ENCODE data around the gene DCLK1.
A peak's percentile ranks its signal among the peaks of the same experiment; 100 is the strongest.

The DCLK1 gene

DNA sequence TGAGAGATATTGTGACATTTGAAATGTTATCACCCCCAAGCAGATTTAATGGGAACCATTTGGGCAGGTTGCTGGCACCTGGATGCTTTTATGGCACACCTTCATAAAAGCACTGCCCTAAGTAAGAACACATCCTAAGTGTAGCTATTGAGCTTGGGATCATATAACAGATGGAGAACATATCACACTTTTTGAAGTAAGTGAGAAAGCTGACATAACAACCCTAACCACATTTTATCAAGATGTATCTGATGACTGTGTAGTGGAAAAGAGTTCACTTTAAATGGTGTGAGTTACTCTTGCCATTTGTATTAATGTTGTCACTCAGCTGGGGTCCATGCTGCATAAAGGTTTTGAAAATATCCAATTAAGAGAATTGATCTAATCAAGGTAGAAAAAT lies 287.9 kb downstream of the DCLK1 start:
- ChIA-PET POLR2A (no interaction called here), CTCF (interaction anchor here (1.5 kb wide), 1 partner anchor 24 kb away, joined by 6 read pairs; no protein-coding TSS in a partner anchor)
- H3K4me3 ChIP-seq (ENCODE audit: low read depth, low read length): no peak overlapping the region
- no peak for DNase-seq (ENCODE audit: low read depth, low spot score)
- TF ChIP-seq CTCF (IDR thresholded peaks at IDR 0.05; ENCODE audit: insufficient read depth, low read length, missing control alignments): no peak

DNA sequence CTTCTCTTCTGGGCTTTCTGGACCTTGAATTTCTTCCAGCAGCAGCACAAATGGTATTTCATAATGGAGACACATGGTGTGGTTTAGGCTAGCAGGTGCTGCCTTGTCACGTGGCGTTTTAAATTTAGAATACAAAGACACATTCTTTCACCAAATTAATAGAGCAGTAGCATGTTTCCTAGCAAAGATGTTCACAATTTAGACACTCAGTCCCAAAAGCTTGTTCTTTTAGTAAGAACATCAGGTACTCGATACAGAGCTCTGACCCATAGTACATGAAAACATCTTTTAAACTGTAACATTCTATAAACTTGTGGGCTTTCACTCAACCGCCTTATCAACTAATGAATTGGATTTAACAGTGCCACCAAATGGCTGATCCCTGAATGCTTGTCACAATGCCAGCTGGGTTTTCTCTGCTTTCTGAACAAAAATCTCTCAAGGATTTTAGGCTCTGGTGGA lies 290.1 kb downstream of the DCLK1 start:
- H3K4me3 ChIP-seq (ENCODE audit: low read depth, low read length): no peak overlapping the region
- POLR2A ChIA-PET: no interaction called here
- TF ChIP-seq CTCF (IDR thresholded peaks at IDR 0.05; ENCODE audit: insufficient read depth, low read length, missing control alignments): no peak
- no peak for DNase-seq (ENCODE audit: low read depth, low spot score)
- CTCF ChIA-PET: interaction anchor here (1.0 to 1.4 kb wide), 2 partner anchors 11 to 434 kb away, joined by 3 to 4 read pairs; no protein-coding TSS in a partner anchor

DNA sequence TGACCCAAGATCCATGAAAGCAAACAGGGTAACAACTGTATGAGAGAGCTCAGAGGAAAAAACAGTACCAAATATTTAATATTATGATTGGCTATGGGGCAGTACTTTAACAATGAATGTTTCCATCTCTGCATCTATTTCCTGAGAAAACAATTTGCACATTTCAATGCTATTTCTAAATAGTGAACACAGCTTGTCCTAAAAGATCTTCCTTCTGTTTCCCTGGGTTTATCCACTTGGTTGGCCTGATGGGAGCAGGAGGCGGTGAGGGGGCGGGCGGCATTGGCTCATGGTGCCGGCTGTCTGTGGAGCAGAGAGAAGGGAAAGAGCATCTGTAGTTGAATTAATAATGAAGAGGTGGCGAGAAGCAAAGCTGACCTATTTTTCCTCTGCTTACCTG lies 291.4 kb downstream of the DCLK1 start:
- H3K4me3 ChIP-seq (ENCODE audit: low read depth, low read length): no peak overlapping the region
- ChIA-PET CTCF (interaction anchor here (1.1 kb wide), 1 partner anchor 20 kb away, joined by 5 read pairs; no protein-coding TSS in a partner anchor), POLR2A (no interaction called here)
- no peak for DNase-seq (ENCODE audit: low read depth, low spot score)
- no peak for TF ChIP-seq CTCF (IDR thresholded peaks at IDR 0.05; ENCODE audit: insufficient read depth, low read length, missing control alignments)

DNA sequence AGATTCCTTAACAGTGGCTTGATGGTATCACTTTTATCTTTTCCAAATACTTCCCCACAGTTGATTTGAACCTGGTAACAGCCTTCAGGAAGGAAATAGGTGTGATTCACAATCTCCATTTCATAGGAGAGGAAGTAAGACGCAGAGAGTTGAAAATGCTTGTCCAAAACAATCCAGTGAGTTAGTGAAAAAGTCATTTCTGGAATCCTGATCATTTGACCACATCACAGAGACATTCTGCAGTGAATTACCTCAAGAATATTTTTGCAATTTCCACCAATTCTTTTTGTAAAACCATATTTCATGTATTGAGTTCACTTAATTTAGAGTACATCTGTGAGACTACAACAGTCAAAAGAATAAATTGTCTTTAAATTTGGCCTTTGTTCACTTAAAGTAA lies 292.8 kb downstream of the DCLK1 start:
- ChIA-PET CTCF (interaction anchor here (1.0 kb wide), 1 partner anchor 20 kb away, joined by 3 read pairs; no protein-coding TSS in a partner anchor), POLR2A (no interaction called here)
- H3K4me3 ChIP-seq (ENCODE audit: low read depth, low read length): no peak overlapping the region
- no peak for TF ChIP-seq CTCF (IDR thresholded peaks at IDR 0.05; ENCODE audit: insufficient read depth, low read length, missing control alignments)
- DNase-seq (ENCODE audit: low read depth, low spot score): peak; percentile 40

GRCh38 chr13:35836446-35836845 lies 294.7 kb downstream of the DCLK1 start:
- ChIA-PET CTCF (interaction anchor here (9.5 kb wide), 1 partner anchor 17 kb away, joined by 84 read pairs; no protein-coding TSS in a partner anchor), POLR2A (interaction anchor here (0.7 kb wide), 1 partner anchor 363 kb away, joined by 3 read pairs; no protein-coding TSS in a partner anchor)
- no peak overlapping the region for H3K4me3 ChIP-seq (ENCODE audit: low read depth, low read length)
- TF ChIP-seq CTCF (IDR thresholded peaks at IDR 0.05; ENCODE audit: insufficient read depth, low read length, missing control alignments): no peak
- no peak for DNase-seq (ENCODE audit: low read depth, low spot score)

GRCh38 chr13:35835989-35836388 lies 295.2 kb downstream of the DCLK1 start:
- ChIA-PET CTCF (interaction anchor here (1.3 to 9.5 kb wide), 2 partner anchors 16 to 19 kb away, joined by 3 to 84 read pairs; no protein-coding TSS in a partner anchor), POLR2A (interaction anchor here (0.7 kb wide), 1 partner anchor 364 kb away, joined by 3 read pairs; no protein-coding TSS in a partner anchor)
- no peak for TF ChIP-seq CTCF (IDR thresholded peaks at IDR 0.05; ENCODE audit: insufficient read depth, low read length, missing control alignments)

More at GRCh38 chr13:35835989-35836388, 295.2 kb downstream of the DCLK1 start:
- H3K4me3 ChIP-seq (ENCODE audit: low read depth, low read length): no peak overlapping the region
- DNase-seq (ENCODE audit: low read depth, low spot score): no peak
